Measurements from ENCODE around the gene ZNF80. TPM values are rescaled to one million over a fixed set of nuclear protein-coding genes. Genes with fewer than 3 reads are reported as not detected.

ZNF80 gene
- polyA plus RNA-seq, 2 of the 4 experiments (the other 2 are of a cell fraction), result not detected

GRCh38 chr3:114223143-114223542, 14.2 kb downstream of the ZNF80 start (continued):
- TF ChIP-seq MAX (IDR thresholded peaks at IDR 0.05) (no peak), POLR2A (IDR thresholded peaks at IDR 0.05; ENCODE audit: low read length) (no peak)

GRCh38 chr3:114221881-114222264, 15.5 kb downstream of the ZNF80 start:
- ChIA-PET POLR2A (no interaction called here), CTCF (no interaction called here)
- no peak for FAIRE-seq
- ATAC-seq, result no peak
- no peaks in the 10 kb centered on the region for H3K4me1 ChIP-seq
- no peak overlapping the region for H3K4me2 ChIP-seq
- no peak for DNase-seq (ENCODE audit: low read depth in 1 of 2, low spot score in 1 of 2)
- H3K27ac ChIP-seq, result no peak overlapping the region
- peaks cover 18% of the 10 kb centered on the region for H3K9me3 ChIP-seq
- 0% methylated on average over 1 of the region's 1 CpG for WGBS (ENCODE audit: missing lambda C conversion rate)
- H3K4me3 ChIP-seq, result no peak overlapping the region
- TF ChIP-seq EHF (CRISPR knock-in tag; IDR thresholded peaks at IDR 0.05), result no peak
- TF ChIP-seq HOXA7 (CRISPR knock-in tag; IDR thresholded peaks at IDR 0.05), result no peak
- TF ChIP-seq MAFK (IDR thresholded peaks at IDR 0.05; ENCODE audit: partially characterized antibody), result no peak
- no peak for TF ChIP-seq HOXB5 (CRISPR knock-in tag; IDR thresholded peaks at IDR 0.05)
- TF ChIP-seq FOXS1 (CRISPR knock-in tag; IDR thresholded peaks at IDR 0.05), result no peak
- no peak for TF ChIP-seq RCOR1 (IDR thresholded peaks at IDR 0.05; ENCODE audit: low read depth, low read length)
- TF ChIP-seq ATOH8 (CRISPR knock-in tag; IDR thresholded peaks at IDR 0.05; ENCODE audit: low read depth), result no peak
- no peak for TF ChIP-seq ZC3H11A (IDR thresholded peaks at IDR 0.05)
- no peak for TF ChIP-seq USF2 (IDR thresholded peaks at IDR 0.05)
- TF ChIP-seq NR3C1 (IDR thresholded peaks at IDR 0.05), result no peak

GRCh38 chr3:114221165-114221880, 16.1 kb downstream of the ZNF80 start:
- ATAC-seq (no peak), DNase-seq (ENCODE audit: low read depth in 1 of 2, low spot score in 1 of 2) (no peak), FAIRE-seq (no peak)
- no peak overlapping the region for H3K27ac ChIP-seq
- H3K4me1 ChIP-seq, result no peaks in the 10 kb centered on the region
- ChIA-PET CTCF (no interaction called here), POLR2A (no interaction called here)
- TF ChIP-seq ATOH8 (CRISPR knock-in tag; IDR thresholded peaks at IDR 0.05; ENCODE audit: low read depth) (no peak), FOXS1 (CRISPR knock-in tag; IDR thresholded peaks at IDR 0.05) (no peak), SREBF2 (IDR thresholded peaks at IDR 0.05) (no peak), HOXA7 (CRISPR knock-in tag; IDR thresholded peaks at IDR 0.05) (no peak), ZSCAN20 (CRISPR knock-in tag; IDR thresholded peaks at IDR 0.05) (no peak), E2F6 (IDR thresholded peaks at IDR 0.05; ENCODE audit: borderline replicate concordance, low read depth) (no peak), CBX8 (IDR thresholded peaks at IDR 0.05) (no peak), CHD2 (IDR thresholded peaks at IDR 0.05; ENCODE audit: low read length, partially characterized antibody) (no peak), JUNB (IDR thresholded peaks at IDR 0.05) (no peak), MYC (IDR thresholded peaks at IDR 0.05; ENCODE audit: borderline replicate concordance, low read length) (no peak), KDM5A (IDR thresholded peaks at IDR 0.05) (no peak), JUN (IDR thresholded peaks at IDR 0.05) (no peak), EHMT2 (IDR thresholded peaks at IDR 0.05; ENCODE audit: low read depth) (no peak), ZNF302 (CRISPR knock-in tag; IDR thresholded peaks at IDR 0.05) (no peak), NPAS2 (CRISPR knock-in tag; IDR thresholded peaks at IDR 0.05; ENCODE audit: borderline replicate concordance) (no peak)
- no peak overlapping the region for H3K4me2 ChIP-seq
- 46% methylated on average over 9 of the region's 9 CpGs for WGBS (ENCODE audit: missing lambda C conversion rate)
- H3K4me3 ChIP-seq, result no peak overlapping the region
- H3K9me3 ChIP-seq, result peaks cover 18% of the 10 kb centered on the region
